22Rv1 (cell line): Measurements from ENCODE around the gene SYNJ1.

Experiments used
- ZFX ChIP-seq: fragments of 450-650 bp; IDR thresholded peaks from 2 replicates; pipeline ENCODE4 v1.6.1; 2017; ENCODE audit warnings: antibody characterized with exemption, borderline replicate concordance
- TF ChIP-seq, protein P1 (sequence below): fragments of 450-650 bp; IDR thresholded peaks from 2 replicates; pipeline ENCODE4 v1.5.1; 2017; ENCODE audit warnings: mild to moderate bottlenecking

DNA sequence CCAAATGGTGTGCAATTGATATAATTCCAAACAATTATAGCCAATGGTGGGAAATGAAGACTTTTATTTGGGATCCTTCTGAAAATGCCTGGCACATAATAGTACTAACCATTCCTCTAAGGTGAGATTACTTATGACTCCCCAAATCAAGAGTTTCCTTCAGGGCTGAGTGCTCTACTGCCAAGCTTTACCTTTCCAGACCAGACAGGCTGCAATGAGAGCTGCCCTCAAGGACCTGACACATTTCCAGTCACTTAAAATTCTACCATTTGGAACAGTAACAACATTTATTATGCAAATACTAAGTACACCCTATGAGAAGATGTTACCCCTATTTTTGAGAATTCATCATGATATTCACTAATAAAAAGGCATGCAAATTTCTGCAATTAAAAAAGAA is 22.6 kb upstream of the SYNJ1 start:
- TF ChIP-seq, protein P1, sequence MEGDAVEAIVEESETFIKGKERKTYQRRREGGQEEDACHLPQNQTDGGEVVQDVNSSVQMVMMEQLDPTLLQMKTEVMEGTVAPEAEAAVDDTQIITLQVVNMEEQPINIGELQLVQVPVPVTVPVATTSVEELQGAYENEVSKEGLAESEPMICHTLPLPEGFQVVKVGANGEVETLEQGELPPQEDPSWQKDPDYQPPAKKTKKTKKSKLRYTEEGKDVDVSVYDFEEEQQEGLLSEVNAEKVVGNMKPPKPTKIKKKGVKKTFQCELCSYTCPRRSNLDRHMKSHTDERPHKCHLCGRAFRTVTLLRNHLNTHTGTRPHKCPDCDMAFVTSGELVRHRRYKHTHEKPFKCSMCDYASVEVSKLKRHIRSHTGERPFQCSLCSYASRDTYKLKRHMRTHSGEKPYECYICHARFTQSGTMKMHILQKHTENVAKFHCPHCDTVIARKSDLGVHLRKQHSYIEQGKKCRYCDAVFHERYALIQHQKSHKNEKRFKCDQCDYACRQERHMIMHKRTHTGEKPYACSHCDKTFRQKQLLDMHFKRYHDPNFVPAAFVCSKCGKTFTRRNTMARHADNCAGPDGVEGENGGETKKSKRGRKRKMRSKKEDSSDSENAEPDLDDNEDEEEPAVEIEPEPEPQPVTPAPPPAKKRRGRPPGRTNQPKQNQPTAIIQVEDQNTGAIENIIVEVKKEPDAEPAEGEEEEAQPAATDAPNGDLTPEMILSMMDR: no peak
- TF ChIP-seq ZFX: no peak
